LHCN-M2 (cell line): ENCODE data around the gene DCTPP1. TPM values are rescaled to one million over a fixed set of nuclear protein-coding genes. Genes with fewer than 3 reads are reported as not detected.
"Not testable (repeated sequence)": the region's sequence is repeated elsewhere in the genome, so short reads cannot be mapped to it uniquely, and the experiment has no call there.

Experiments
- DNase-seq: peaks from one replicate; pipeline ENCODE4 v3.0.0-alpha.2; 2012; ENCODE audit warnings: low read depth
- total RNA-seq: library from RNA; depleted of rRNA; stranded (reverse); fragments of >200 nt; gene quantifications from 2 replicates; pipeline ENCODE4 v1.2.3, GENCODE V29; 2014

Gene DCTPP1
- total RNA-seq, 1 experiment from 2014 or later, result 31.7 TPM

GRCh38 chr16:30414159-30414558, 15.7 kb downstream of the DCTPP1 start:
- DNase-seq, result no peak

GRCh38 chr16:30413112-30413806, 16.6 kb downstream of the DCTPP1 start:
- DNase-seq, result no peak

GRCh38 chr16:30409125-30410060, 20.4 kb downstream of the DCTPP1 start:
- peak; percentile 82 for DNase-seq

DNA sequence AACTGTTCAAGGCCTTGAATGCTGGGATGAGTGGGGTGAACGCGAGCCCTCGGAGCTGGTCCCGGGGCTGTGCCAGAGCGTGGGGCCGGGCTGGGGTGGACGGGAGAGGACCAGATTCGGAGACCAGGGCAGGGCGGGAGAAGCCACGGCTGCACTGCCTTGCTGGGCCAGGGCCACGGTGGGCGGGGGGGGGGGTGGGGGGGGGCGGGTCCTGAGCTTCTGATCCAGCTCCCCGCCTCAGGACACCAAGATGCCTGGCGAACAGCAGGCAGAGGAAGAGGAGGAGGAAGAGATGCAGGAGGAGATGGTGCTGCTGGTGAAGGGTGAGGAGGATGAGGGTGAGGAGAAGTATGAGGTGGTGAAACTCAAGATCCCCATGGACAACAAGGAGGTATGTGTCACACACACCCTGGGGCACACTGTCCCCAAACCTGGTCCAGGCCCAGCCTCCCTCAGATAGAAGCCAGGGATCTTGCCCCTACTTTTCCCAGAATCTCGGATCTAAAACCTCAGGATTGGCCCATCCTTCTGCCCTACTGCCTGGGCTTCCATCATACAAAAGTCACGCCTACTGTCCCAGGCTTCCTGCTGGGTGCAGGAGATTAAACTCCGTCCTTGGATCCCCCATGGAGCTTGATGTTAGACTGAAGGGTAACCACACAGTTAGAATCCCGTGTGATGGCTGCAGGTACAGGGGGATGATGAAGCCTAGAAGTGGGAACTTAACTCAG, 21.9 kb downstream of the DCTPP1 start:
- DNase-seq, result peak; percentile 7

- DNase-seq, result peak; percentile 87
Measured at GRCh38 chr16:30407102-30407803, 22.6 kb downstream of the DCTPP1 start, which contains the start of gene ZNF771. TSS of gene ZNF771 (plus strand) at chr16:30407606. CDS start at chr16:30408054, 448 bp downstream.

- no peak for DNase-seq
Measured at GRCh38 chr16:30406795-30407101, 23.1 kb downstream of the DCTPP1 start.

- DNase-seq, result peak; percentile 8
Measured at GRCh38 chr16:30401768-30402425, 27.9 kb downstream of the DCTPP1 start.

- peak; percentile 32 for DNase-seq
Measured at GRCh38 chr16:30399435-30400186, 30.2 kb downstream of the DCTPP1 start.

- DNase-seq, result no peak
Measured at GRCh38 chr16:30398661-30399434, 31.0 kb downstream of the DCTPP1 start.

- no peak for DNase-seq
Measured at GRCh38 chr16:30397776-30398660, 31.8 kb downstream of the DCTPP1 start.

DNA sequence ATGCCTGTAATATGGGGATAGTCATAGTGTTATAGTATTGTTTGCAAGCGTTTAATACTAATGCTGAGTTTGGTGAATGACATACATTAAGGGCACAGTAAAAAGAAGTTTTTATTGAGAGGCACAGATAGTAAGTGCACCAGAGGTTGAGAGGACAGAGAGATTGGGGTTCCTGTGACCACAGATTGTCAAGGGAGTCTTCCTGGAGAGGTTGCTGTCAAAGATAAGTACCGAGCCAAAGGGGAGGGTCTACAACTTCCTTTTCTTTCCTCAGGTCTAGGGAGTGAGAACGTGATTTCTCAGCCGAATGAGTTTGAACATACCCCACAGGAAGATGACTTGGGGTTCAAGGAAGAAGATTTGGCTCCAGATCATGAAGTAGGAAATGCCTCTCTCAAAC, 32.8 kb downstream of the DCTPP1 start:
- DNase-seq, result no peak

DNA sequence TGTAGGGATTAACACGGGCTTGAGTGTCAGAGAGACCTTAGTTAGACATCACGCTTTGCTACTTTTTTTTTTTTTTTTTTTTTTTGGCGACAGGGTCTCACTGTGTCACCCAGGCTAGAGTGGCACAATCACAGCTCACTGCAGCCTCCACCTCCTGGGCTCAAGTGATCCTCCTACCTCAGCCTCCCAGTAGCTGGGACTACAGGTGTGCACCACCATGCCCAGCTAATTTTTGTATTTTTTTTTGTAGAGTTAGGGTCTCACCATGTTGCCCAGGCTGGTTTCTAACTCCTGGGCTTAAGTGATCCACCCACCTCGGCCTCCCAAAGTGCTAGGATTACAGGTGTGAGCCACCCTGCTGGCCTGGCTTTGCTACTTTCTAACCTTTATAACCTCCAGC, 33.2 kb downstream of the DCTPP1 start:
- not testable (repeated sequence) for DNase-seq

DNA sequence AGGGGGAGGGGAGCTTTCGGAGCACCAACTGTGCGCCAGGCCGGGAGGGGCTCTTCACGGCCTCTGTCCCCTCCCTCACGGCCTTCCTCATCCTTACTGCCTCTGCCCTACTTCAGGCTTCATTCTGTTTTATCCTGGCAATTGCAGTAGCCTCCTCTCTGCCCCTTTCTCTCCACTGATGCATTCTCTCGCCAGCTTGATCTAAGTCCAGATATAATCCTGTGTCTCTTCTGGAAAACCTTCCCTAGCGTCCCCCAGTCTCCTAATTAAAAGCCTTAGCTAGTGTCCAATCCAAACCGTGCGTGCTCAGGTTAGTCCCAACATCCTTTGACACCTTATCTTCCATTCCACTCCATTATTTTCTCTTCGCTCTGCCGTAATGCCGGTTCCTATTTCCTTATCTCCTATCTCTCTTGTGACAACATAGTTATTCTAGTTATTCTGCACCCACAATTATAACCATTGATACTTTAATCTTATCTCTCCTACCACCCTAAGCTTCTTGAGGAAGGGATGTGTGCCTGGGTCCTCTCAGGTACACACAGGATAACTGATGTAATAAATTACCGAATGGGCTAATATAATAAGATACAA, 33.7 kb downstream of the DCTPP1 start:
- no peak for DNase-seq

DNA sequence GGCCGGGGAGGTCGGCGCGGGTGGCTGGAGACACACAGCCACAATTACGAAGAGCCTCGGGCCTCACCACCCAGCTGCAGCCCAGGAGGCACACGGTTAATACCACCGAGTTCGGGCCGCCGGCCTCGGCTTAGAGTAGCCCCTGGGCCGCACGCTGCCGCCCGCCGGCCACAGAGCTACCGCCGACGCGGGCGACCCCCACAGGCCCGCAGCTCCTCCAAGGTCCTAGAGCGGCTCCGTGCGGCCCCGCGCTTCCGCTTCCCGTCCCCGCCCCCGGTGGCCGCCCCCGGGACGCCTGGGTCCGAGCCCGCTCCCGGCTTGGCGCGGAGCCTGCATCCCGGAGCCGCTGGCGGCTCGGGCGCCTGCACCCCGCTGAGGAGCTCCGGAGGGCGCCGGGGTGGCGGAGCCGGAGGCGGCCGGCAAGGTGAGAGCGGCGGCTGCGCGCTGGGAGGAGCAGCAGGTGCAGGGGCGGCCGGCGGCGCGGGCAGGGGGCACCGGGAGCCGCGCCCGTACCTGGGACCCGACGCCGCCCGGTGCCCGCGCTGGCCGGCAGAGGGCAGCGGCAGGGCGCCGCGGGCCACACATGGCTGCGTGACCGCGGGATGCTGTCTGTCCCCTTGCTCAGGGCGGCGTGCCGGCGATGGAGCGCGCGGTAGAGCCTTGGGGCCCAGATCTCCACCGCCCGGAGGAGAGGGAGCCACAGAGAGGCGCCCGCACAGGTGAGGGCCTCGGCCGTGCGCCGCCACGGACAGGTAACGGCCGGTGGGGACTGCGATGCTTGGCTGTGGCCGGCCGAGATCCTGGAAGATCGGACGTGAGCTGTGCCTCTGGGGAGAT, 34.5 kb downstream of the DCTPP1 start, which contains the start of gene ZNF48:
ZNF48 (plus strand) TSS at position 266 of the 837 bp plus-strand sequence; CDS start at position 641, 375 bp downstream.
- DNase-seq, result peak; percentile 87

GRCh38 chr16:30394592-30395154, 35.2 kb downstream of the DCTPP1 start:
- DNase-seq, result peak; percentile 22

DNA sequence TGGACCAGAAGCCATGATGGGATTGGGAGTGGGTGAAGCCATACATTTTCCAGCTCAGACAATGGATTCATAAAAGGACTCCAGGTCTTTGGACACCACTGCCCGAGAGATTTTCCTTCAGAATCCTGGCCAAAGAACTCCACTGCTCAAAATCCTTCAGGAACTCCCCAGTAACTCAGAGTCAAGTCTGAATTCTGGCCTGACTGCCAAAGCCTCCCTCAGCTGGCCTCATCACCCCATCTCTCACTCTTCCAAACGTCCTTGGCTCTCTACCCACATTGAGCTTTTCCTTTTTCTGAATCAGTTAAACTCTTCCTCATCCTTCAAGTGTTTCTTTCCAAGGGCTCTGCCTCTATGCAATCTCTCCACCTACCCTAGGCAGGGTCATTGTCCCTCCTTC, 46.3 kb downstream of the DCTPP1 start:
- DNase-seq, result no peak
